ENCODE data around the gene EBP.

- TF ChIP-seq CTCF (IDR thresholded peaks at IDR 0.05) (no peak), POLR2A (IDR thresholded peaks at IDR 0.05) (no peak), POLR2AphosphoS5 (IDR thresholded peaks at IDR 0.05) (no peak)
Measured at GRCh38 chrX:48548871-48549270, 27.3 kb downstream of the EBP start.

Measured in breast epithelium (tissue), 3 donors.